ENCODE results near the gene MYOF. TPM values are rescaled to one million over a fixed set of nuclear protein-coding genes. Genes with fewer than 3 reads are reported as not detected.

Gene MYOF
- total and polyA plus RNA-seq, 4 donors = 23.4 to 194 (median 82.2) TPM

DNA sequence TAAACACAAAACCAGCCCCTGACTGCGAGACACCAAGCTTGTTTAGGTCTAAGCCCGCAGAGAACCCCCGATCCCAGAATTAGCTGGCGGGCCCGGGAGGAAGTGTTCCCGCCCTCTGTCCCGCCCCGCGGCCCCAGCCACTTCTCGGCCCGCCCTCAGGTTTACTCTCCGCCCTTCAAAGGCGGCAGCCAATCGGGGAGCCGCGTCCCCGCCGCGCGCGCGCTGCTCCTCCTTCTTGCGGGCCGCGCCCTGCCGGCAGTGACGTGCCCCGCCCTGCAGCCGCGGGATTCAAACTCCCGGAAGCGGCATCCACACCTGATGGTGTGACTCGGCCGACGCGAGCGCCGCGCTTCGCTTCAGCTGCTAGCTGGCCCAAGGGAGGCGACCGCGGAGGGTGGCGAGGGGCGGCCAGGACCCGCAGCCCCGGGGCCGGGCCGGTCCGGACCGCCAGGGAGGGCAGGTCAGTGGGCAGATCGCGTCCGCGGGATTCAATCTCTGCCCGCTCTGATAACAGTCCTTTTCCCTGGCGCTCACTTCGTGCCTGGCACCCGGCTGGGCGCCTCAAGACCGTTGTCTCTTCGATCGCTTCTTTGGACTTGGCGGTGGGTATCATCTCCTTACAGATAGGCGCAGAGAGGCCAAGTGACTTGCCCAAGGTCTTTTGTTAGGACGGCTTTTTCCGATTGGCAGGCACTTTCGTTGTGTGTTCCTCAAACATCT, 14.3 kb upstream of the MYOF start, which contains the start of gene CEP55:
Gene CEP55, plus strand, starts transcription at position 291 of the 720 bp plus-strand sequence. CDS start 3,440 bp downstream, outside the sequence.
- Histone ChIP-seq H3K27ac (ENCODE audit: low read depth in 1 of 2, low read length in 1 of 2) (peak within 1 kb of the TSS in 1 of 2 donors; percentile 59), H3K9me3 (ENCODE audit: control insufficient read depth in 4 of 4, insufficient read depth in 3 of 4, low read length in 3 of 4) (no peaks in the 10 kb centered on the region), H3K36me3 (ENCODE audit: control insufficient read depth in 4 of 4, insufficient read depth in 4 of 4, low read length in 4 of 4) (no peaks in the 10 kb centered on the region), H3K4me1 (ENCODE audit: control insufficient read depth in 5 of 5, insufficient read depth in 5 of 5, low read length in 5 of 5) (peaks cover 0 to 9% (median 3%) of the 10 kb centered on the region in 5 donors), H3K4me3 (peak within 1 kb of the TSS; percentile 59), H3K9ac (ENCODE audit: insufficient read depth in 1 of 2, low read length in 2 of 2) (peak within 1 kb of the TSS; percentile 70 to 96), H3K27me3 (ENCODE audit: control insufficient read depth in 3 of 3, insufficient read depth in 3 of 3, low read length in 2 of 3) (no peaks in the 10 kb centered on the region)
- DNase-seq (peak; percentile 96 to 98 (median 97)), ATAC-seq (ENCODE audit: insufficient read depth, low FRiP score) (peak; percentile 100)
- WGBS, 2 donors = 0 to 1% methylated on average over 68 of the region's 68 CpGs
- TF ChIP-seq, protein P1, sequence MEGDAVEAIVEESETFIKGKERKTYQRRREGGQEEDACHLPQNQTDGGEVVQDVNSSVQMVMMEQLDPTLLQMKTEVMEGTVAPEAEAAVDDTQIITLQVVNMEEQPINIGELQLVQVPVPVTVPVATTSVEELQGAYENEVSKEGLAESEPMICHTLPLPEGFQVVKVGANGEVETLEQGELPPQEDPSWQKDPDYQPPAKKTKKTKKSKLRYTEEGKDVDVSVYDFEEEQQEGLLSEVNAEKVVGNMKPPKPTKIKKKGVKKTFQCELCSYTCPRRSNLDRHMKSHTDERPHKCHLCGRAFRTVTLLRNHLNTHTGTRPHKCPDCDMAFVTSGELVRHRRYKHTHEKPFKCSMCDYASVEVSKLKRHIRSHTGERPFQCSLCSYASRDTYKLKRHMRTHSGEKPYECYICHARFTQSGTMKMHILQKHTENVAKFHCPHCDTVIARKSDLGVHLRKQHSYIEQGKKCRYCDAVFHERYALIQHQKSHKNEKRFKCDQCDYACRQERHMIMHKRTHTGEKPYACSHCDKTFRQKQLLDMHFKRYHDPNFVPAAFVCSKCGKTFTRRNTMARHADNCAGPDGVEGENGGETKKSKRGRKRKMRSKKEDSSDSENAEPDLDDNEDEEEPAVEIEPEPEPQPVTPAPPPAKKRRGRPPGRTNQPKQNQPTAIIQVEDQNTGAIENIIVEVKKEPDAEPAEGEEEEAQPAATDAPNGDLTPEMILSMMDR (IDR thresholded peaks at IDR 0.05; ENCODE audit: control extremely low read depth, extremely low read depth) = no peak

DNA sequence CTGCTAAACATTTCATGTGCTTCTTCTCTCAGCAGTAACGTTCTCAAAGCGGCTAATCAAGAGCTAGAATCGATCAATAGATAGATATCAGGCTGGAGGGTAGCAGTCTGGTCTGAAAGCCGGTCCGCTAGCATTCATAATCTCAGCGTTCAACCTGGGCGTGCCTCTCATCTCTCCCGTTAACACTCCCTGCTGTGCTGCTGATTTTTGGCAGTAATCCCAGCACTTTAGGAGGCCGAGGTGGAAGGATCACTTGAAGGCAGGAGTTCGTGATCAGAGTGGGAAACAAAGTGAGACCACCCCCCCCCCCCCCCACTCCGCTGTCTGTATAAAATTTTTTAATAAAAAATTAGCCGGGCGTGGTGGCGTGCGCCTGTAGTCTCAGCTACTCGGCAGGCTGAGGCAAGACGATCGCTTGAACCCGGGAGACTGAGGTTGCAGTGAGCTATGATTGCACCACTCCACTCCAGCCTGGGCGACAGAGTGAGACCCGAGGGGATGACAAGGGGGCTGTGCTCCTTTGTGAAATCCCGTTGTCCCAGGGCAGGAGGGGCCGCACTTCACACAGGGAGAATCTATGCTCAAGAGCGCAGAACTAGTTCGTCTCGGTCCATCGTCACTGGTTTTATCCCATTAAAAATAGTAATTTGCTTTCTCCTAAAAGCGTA, 13.7 kb upstream of the MYOF start:
- Histone ChIP-seq H3K27ac (ENCODE audit: low read depth in 1 of 2, low read length in 1 of 2) (peak overlapping the region in 1 of 2 donors; percentile 59), H3K27me3 (ENCODE audit: control insufficient read depth in 3 of 3, insufficient read depth in 3 of 3, low read length in 2 of 3) (no peaks in the 10 kb centered on the region), H3K4me1 (ENCODE audit: control insufficient read depth in 5 of 5, insufficient read depth in 5 of 5, low read length in 5 of 5) (peaks cover 0 to 9% (median 3%) of the 10 kb centered on the region in 5 donors), H3K36me3 (ENCODE audit: control insufficient read depth in 4 of 4, insufficient read depth in 4 of 4, low read length in 4 of 4) (no peaks in the 10 kb centered on the region), H3K4me3 (peak overlapping the region; percentile 34), H3K9ac (ENCODE audit: insufficient read depth in 1 of 2, low read length in 2 of 2) (peak overlapping the region; percentile 70 to 96), H3K9me3 (ENCODE audit: control insufficient read depth in 4 of 4, insufficient read depth in 3 of 4, low read length in 3 of 4) (no peaks in the 10 kb centered on the region)
- TF ChIP-seq, protein P1 (IDR thresholded peaks at IDR 0.05; ENCODE audit: control extremely low read depth, extremely low read depth) = no peak
- whole genome bisulfite sequencing, 2 donors = 1% methylated on average over 28 of the region's 28 CpGs
- ATAC-seq (ENCODE audit: insufficient read depth, low FRiP score) (peak; percentile 10), DNase-seq (peak; percentile 64 to 67 (median 67))

DNA sequence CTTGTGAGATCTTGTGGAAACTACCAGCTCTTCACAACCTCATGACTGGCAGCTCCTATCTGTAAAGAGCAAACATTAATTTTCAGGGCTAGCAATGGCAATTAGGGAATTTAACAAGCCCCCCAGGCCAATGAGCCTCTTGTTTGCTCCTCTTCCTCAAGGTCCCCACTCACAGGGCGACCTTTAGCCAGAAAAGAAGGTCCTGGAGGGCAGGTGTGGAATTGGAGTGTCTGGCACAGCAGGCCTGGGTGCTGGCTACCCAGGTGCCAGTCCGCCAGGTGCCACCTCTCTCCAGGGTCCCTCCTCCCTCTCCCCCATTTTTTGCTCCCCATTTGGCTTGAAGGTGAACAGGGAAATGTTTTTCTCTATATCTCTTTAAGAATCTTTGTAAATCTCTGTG, 12.4 kb upstream of the MYOF start:
- Histone ChIP-seq H3K4me3 (no peak overlapping the region), H3K9ac (ENCODE audit: insufficient read depth in 1 of 2, low read length in 2 of 2) (no peak overlapping the region), H3K27me3 (ENCODE audit: control insufficient read depth in 3 of 3, insufficient read depth in 3 of 3, low read length in 2 of 3) (no peaks in the 10 kb centered on the region), H3K36me3 (ENCODE audit: control insufficient read depth in 4 of 4, insufficient read depth in 4 of 4, low read length in 4 of 4) (no peaks in the 10 kb centered on the region), H3K27ac (ENCODE audit: low read depth in 1 of 2, low read length in 1 of 2) (no peak overlapping the region), H3K4me1 (ENCODE audit: control insufficient read depth in 5 of 5, insufficient read depth in 5 of 5, low read length in 5 of 5) (peaks cover 0 to 9% (median 3%) of the 10 kb centered on the region in 5 donors), H3K9me3 (ENCODE audit: control insufficient read depth in 4 of 4, insufficient read depth in 3 of 4, low read length in 3 of 4) (no peaks in the 10 kb centered on the region)
- no peak for ATAC-seq (ENCODE audit: insufficient read depth, low FRiP score)
- TF ChIP-seq, protein P1 (IDR thresholded peaks at IDR 0.05; ENCODE audit: control extremely low read depth, extremely low read depth) = no peak
- 100% methylated on average over 2 of the region's 2 CpGs for WGBS, 2 donors
- no peak for DNase-seq
